ENCODE results near the gene FAM131A. TPM values are rescaled to one million over a fixed set of nuclear protein-coding genes. Genes with fewer than 3 reads are reported as not detected.

The FAM131A gene
- total and polyA plus RNA-seq, 10 of the 15 experiments (the other 5 are each of a cell fraction or from before 2014, with no cell fraction given): 0.31 to 4.5 (median 1.5) TPM

- Histone ChIP-seq H3K36me3 (ENCODE audit: control insufficient read depth in 2 of 2, insufficient read depth in 2 of 2, low read length in 1 of 2) (no peaks in the 10 kb centered on the region), H3K79me2 (ENCODE audit: control insufficient read depth, insufficient read depth, low read length) (no peaks in the 10 kb centered on the region), H2AFZ (ENCODE audit: control insufficient read depth, low read depth, low read length) (no peak overlapping the region), H3K9me3 (replicated peaks; ENCODE audit: control insufficient read depth, insufficient read depth, low read length) (no peaks in the 10 kb centered on the region), H4K20me1 (ENCODE audit: control insufficient read depth, insufficient read depth) (no peaks in the 10 kb centered on the region), H3K4me3 (no peak overlapping the region), H3K4me1 (ENCODE audit: control insufficient read depth, insufficient read depth, low read length) (no peaks in the 10 kb centered on the region), H3K4me2 (ENCODE audit: control insufficient read depth, insufficient read depth) (no peak overlapping the region), H3K9ac (ENCODE audit: control insufficient read depth, insufficient read depth, low read length) (no peak overlapping the region), H3K27ac (ENCODE audit: control insufficient read depth, insufficient read depth) (no peak overlapping the region), H3K27me3 (replicated peaks in 1 of 2; ENCODE audit: control insufficient read depth in 2 of 2, insufficient read depth in 2 of 2, low read length in 1 of 2) (peaks cover 11% of the 10 kb centered on the region in 2 experiments)
- in situ Hi-C loops (cut with MboI): no loop called here
- BruUV-seq (replicated peaks): no TSS peak
- ChIA-PET CTCF (no interaction called here), POLR2A (interaction anchor here (0.6 kb wide), 1 partner anchor 88 kb away, joined by 6 read pairs; no protein-coding TSS in a partner anchor), SMC1A (ENCODE audit: uncharacterized antibody, unreplicated experiment) (no interaction called here), RAD21 (ENCODE audit: unreplicated experiment) (interaction anchor here (0.6 kb wide), 1 partner anchor 126 kb away, joined by 3 read pairs; no protein-coding TSS in a partner anchor)
- no peak for TF ChIP-seq YBX1 (IDR thresholded peaks at IDR 0.05)
- no peak for TF ChIP-seq NKRF (conservative IDR thresholded peaks at IDR 0.05)
- TF ChIP-seq ZNF24 (IDR thresholded peaks at IDR 0.05): no peak
- no peak for TF ChIP-seq NFYA (IDR thresholded peaks at IDR 0.05; ENCODE audit: borderline replicate concordance, low read depth, low read length)
- TF ChIP-seq YY1 (IDR thresholded peaks at IDR 0.05; ENCODE audit: low read depth, low read length): no peak
- WGBS (ENCODE audit: insufficient coverage, insufficient replicate concordance, low lambda C conversion rate, missing lambda C conversion rate): 38% methylated on average over 37 of the region's 37 CpGs
- ATAC-seq: no peak
- no peak for DNase-seq (ENCODE audit: low read depth, low spot score)
- intact Hi-C loops (cut with micrococcal nuclease; ENCODE audit: unreplicated experiment): no loop called here
- FAIRE-seq: no peak
Observed at GRCh38 chr3:184386047-184386806, 48.8 kb downstream of the FAM131A start.
